GM10248 (cell line): ENCODE measurements around the gene KIF13A.

Source experiments
- CTCF ChIA-PET: fragments of 300-600 bp; sonication (Branson Sonifier 250); formaldehyde crosslinking; extraction: SDS; loops from one replicate; lab custom pipeline; 2021; ENCODE audit warnings: antibody characterized with exemption; lab: Yijun Ruan, JAX
- POLR2A ChIA-PET: fragments of 350-650 bp; sonication (Branson Sonifier 250); formaldehyde crosslinking; extraction: SDS; loops from one replicate; lab custom pipeline; 2020; ENCODE audit warnings: antibody characterized with exemption; lab: Yijun Ruan, JAX
- DNase-seq: peaks from one replicate; pipeline ENCODE4 v3.0.0; 2012; ENCODE audit errors: extremely low spot score
- CTCF ChIP-seq: IDR thresholded peaks from 2 replicates; pipeline ENCODE4 v1.5.1; 2012; ENCODE audit warnings: mild to moderate bottlenecking, low read depth; ENCODE audit errors: extremely low read depth, missing control alignments, control extremely low read depth

KIF13A gene

GRCh38 chr6:17962436-17963031, 24.9 kb downstream of the KIF13A start:
- CTCF ChIA-PET: no interaction called here
- no peak for TF ChIP-seq CTCF

GRCh38 chr6:17959302-17959701, 28.1 kb downstream of the KIF13A start:
- CTCF ChIA-PET: interaction anchor here (1.8 kb wide), 2 partner anchors 9 to 13 kb away, joined by 3 to 5 read pairs; no protein-coding TSS in a partner anchor
- DNase-seq: no peak
- TF ChIP-seq CTCF: no peak
- POLR2A ChIA-PET: no interaction called here

More at GRCh38 chr6:17962436-17963031, 24.9 kb downstream of the KIF13A start:
- DNase-seq: no peak
- POLR2A ChIA-PET: no interaction called here

- CTCF ChIA-PET: interaction anchor here (0.8 kb wide), 1 partner anchor 10 kb away, joined by 3 read pairs; no protein-coding TSS in a partner anchor
- no peak for DNase-seq
- POLR2A ChIA-PET: no interaction called here
- no peak for TF ChIP-seq CTCF
Observed at GRCh38 chr6:17957904-17958620, 29.4 kb downstream of the KIF13A start.

GRCh38 chr6:17957498-17957897, 29.9 kb downstream of the KIF13A start:
- POLR2A ChIA-PET: no interaction called here

GRCh38 chr6:17957086-17957485, 30.3 kb downstream of the KIF13A start:
- no peak for DNase-seq
- TF ChIP-seq CTCF: no peak
- CTCF ChIA-PET: no interaction called here
- POLR2A ChIA-PET: no interaction called here

More at GRCh38 chr6:17957498-17957897, 29.9 kb downstream of the KIF13A start:
- DNase-seq: no peak
- CTCF ChIA-PET: interaction anchor here (0.8 kb wide), 1 partner anchor 10 kb away, joined by 3 read pairs; no protein-coding TSS in a partner anchor
- TF ChIP-seq CTCF: no peak

- no peak for DNase-seq
- CTCF ChIA-PET: no interaction called here
- TF ChIP-seq CTCF: no peak
- POLR2A ChIA-PET: no interaction called here
Observed at GRCh38 chr6:17950095-17950494, 37.3 kb downstream of the KIF13A start.
